GM23338 (cell line): ENCODE data around the gene PIGH. TPM values are rescaled to one million over a fixed set of nuclear protein-coding genes. Genes with fewer than 3 reads are reported as not detected.

Experiments
- ATAC-seq: fragments of 200-7000 bp; cut with Tn5 transposase; 3 replicates; pipeline ENCODE4 v1.9.1; 2020
- DNase-seq: peaks from one replicate; pipeline ENCODE4 v3.0.0-alpha.2; 2015; ENCODE audit warnings: low spot score
- H2AFZ ChIP-seq: fragments of 200-600 bp; sonication (generic); 2 replicates; pipeline ENCODE4 v1.8.0; 2016; ENCODE audit warnings: antibody characterized with exemption, mild to moderate bottlenecking, moderate library complexity
- H3F3A ChIP-seq: fragments of 200-600 bp; sonication (generic); replicated peaks from 2 replicates; pipeline ENCODE4 v1.8.0; 2017; ENCODE audit warnings: antibody characterized with exemption, mixed run types, low read depth
- H3K27ac ChIP-seq: fragments of 200-600 bp; sonication (generic); 2 replicates; pipeline ENCODE4 v1.6.1; 2016; ENCODE audit warnings: low read depth
- H3K27me3 ChIP-seq: fragments of 200-600 bp; sonication (generic); 2 replicates; pipeline ENCODE4 v1.8.0; 2016; ENCODE audit warnings: mild to moderate bottlenecking, mixed run types, moderate library complexity; ENCODE audit not compliant: insufficient read depth
- H3K36me3 ChIP-seq: fragments of 200-600 bp; sonication (generic); 2 replicates; pipeline ENCODE4 v1.8.0; 2016; ENCODE audit warnings: mild to moderate bottlenecking; ENCODE audit not compliant: insufficient read depth
- H3K4me1 ChIP-seq: fragments of 200-600 bp; sonication (generic); 2 replicates; pipeline ENCODE4 v1.8.0; 2016; ENCODE audit warnings: mild to moderate bottlenecking, moderate library complexity; ENCODE audit not compliant: insufficient read depth
- H3K4me2 ChIP-seq: fragments of 200-600 bp; sonication (generic); 2 replicates; pipeline ENCODE4 v1.7.1; 2017; ENCODE audit warnings: mixed run types
- H3K4me3 ChIP-seq: fragments of 200-600 bp; sonication (generic); 2 replicates; pipeline ENCODE4 v1.6.1; 2016; ENCODE audit warnings: mixed run types
- H3K79me2 ChIP-seq: fragments of 200-600 bp; sonication (generic); replicated peaks from 2 replicates; pipeline ENCODE4 v1.8.0; 2017; ENCODE audit warnings: mild to moderate bottlenecking; ENCODE audit not compliant: insufficient read depth
- H3K9me2 ChIP-seq: fragments of 200-600 bp; sonication (generic); 2 replicates; pipeline ENCODE4 v1.8.0; 2017; ENCODE audit not compliant: insufficient read depth
- H4K20me1 ChIP-seq: fragments of 200-600 bp; sonication (generic); replicated peaks from 2 replicates; pipeline ENCODE4 v1.8.0; 2017; ENCODE audit warnings: mild to moderate bottlenecking; ENCODE audit not compliant: insufficient read depth
- H3K27ac Mint-ChIP-seq: 2 replicates; pipeline ENCODE4 v1.8.0; 2020; ENCODE audit warnings: inconsistent platforms, mild to moderate bottlenecking, moderate library complexity, mixed read lengths
- H3K27me3 Mint-ChIP-seq: 3 replicates; pipeline ENCODE4 v1.8.0; 2022; ENCODE audit warnings: low read depth, mild to moderate bottlenecking, moderate library complexity, mixed read lengths, inconsistent platforms; ENCODE audit not compliant: insufficient read depth, poor library complexity
- H3K36me3 Mint-ChIP-seq: 3 replicates; pipeline ENCODE4 v1.8.0; 2021; ENCODE audit warnings: low read depth, mild to moderate bottlenecking, inconsistent platforms, moderate library complexity, mixed read lengths
- H3K4me1 Mint-ChIP-seq: 3 replicates; pipeline ENCODE4 v1.8.0; 2020; ENCODE audit warnings: mild to moderate bottlenecking, inconsistent platforms, mixed read lengths
- H3K4me3 Mint-ChIP-seq: 3 replicates; pipeline ENCODE4 v1.8.0; 2021; ENCODE audit warnings: moderate library complexity, mild to moderate bottlenecking, inconsistent platforms, mixed read lengths
- H3K9me3 Mint-ChIP-seq: 3 replicates; pipeline ENCODE4 v1.8.0; 2020; ENCODE audit warnings: moderate library complexity, mild to moderate bottlenecking, inconsistent platforms, mixed read lengths
- CREB1 ChIP-seq: fragments of 250-450 bp; sonication (Bioruptor Pico); IDR thresholded peaks from 2 replicates; pipeline ENCODE4 v1.5.0; 2020; ENCODE audit warnings: low read depth, mild to moderate bottlenecking, moderate library complexity
- EZH2 ChIP-seq: fragments of 200-600 bp; sonication (generic); IDR thresholded peaks from one replicate; pipeline ENCODE4 v1.8.0; 2017; ENCODE audit warnings: antibody characterized with exemption, mild to moderate bottlenecking, low read depth; ENCODE audit not compliant: unreplicated experiment
- EZH2phosphoT487 ChIP-seq: fragments of 200-600 bp; sonication (generic); IDR thresholded peaks from one replicate; pipeline ENCODE4 v1.8.1; 2018; ENCODE audit warnings: antibody characterized with exemption; ENCODE audit not compliant: unreplicated experiment
- POLR2AphosphoS5 ChIP-seq: IDR thresholded peaks from 2 replicates; pipeline ENCODE4 v1.6.1; 2016; ENCODE audit warnings: antibody characterized with exemption, low read depth
- REST ChIP-seq: IDR thresholded peaks from one replicate; pipeline ENCODE4 v1.6.1; 2018; ENCODE audit warnings: antibody characterized with exemption; ENCODE audit not compliant: unreplicated experiment
- ZNF114 ChIP-seq: fragments of 250-450 bp; sonication (Bioruptor Pico); IDR thresholded peaks from 2 replicates; pipeline ENCODE4 v1.5.0; 2020; ENCODE audit warnings: mild to moderate bottlenecking, moderate library complexity
- ZNF331 ChIP-seq: fragments of 250-450 bp; sonication (Bioruptor Pico); IDR thresholded peaks from 2 replicates; pipeline ENCODE4 v1.5.0; 2020; ENCODE audit warnings: low read depth, mild to moderate bottlenecking, moderate library complexity
- polyA plus RNA-seq: library from polyadenylated mRNA; unstranded; fragments of >200 nt; fragmentation: Nextera tagmentation; extraction: Ambion mirVana; gene quantifications from 2 replicates; pipeline ENCODE4 v1.2.1, GENCODE V29; 2016
- total RNA-seq: library from RNA; depleted of rRNA; stranded (reverse); fragments of >200 nt; shearing (Covaris generic); gene quantifications from 2 replicates; pipeline ENCODE4 v1.2.3, GENCODE V29; 2014
- TF ChIP-seq, protein P1 (sequence below): fragments of 250-450 bp; sonication (Bioruptor Pico); IDR thresholded peaks from 2 replicates; pipeline ENCODE4 v1.5.0; 2020; ENCODE audit warnings: mild to moderate bottlenecking, moderate library complexity

PIGH gene
- total and polyA plus RNA-seq, 2 experiments from 2014 or later, result 8.7 to 9.3 TPM

GRCh38 chr14:67641902-67642749, 42.1 kb upstream of the PIGH start (continued):
- TF ChIP-seq REST (no peak), CREB1 (no peak)

DNA sequence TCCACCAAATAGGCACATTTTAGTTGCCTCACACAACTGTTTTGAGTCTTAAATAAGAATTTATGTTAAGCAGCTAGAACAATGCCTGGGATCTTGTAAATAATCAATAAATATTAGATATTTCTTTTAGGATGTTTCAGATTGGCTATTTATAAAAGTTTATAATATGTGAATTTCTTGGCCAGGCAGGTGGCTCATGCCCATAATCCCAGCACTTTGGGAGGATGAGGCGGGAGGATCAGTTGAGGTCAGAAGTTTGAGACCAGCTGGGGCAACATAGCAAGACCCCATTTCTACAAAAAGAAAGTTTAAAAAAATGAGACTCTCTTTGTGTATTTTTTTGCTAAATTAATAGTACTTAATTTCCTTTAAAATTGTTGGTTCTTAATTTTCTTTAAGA, 41.4 kb upstream of the PIGH start:
- no peaks in the 10 kb centered on the region for H3K79me2 ChIP-seq
- peaks cover 24% of the 10 kb centered on the region for H4K20me1 ChIP-seq
- H3K27me3 ChIP-seq, result no peaks in the 10 kb centered on the region
- no peak overlapping the region for H2AFZ ChIP-seq
- no peak overlapping the region for H3K27ac Mint-ChIP-seq
- no peaks in the 10 kb centered on the region for H3F3A ChIP-seq
- H3K4me3 ChIP-seq, result no peak overlapping the region
- no peaks in the 10 kb centered on the region for H3K9me2 ChIP-seq
- TF ChIP-seq, protein P1, sequence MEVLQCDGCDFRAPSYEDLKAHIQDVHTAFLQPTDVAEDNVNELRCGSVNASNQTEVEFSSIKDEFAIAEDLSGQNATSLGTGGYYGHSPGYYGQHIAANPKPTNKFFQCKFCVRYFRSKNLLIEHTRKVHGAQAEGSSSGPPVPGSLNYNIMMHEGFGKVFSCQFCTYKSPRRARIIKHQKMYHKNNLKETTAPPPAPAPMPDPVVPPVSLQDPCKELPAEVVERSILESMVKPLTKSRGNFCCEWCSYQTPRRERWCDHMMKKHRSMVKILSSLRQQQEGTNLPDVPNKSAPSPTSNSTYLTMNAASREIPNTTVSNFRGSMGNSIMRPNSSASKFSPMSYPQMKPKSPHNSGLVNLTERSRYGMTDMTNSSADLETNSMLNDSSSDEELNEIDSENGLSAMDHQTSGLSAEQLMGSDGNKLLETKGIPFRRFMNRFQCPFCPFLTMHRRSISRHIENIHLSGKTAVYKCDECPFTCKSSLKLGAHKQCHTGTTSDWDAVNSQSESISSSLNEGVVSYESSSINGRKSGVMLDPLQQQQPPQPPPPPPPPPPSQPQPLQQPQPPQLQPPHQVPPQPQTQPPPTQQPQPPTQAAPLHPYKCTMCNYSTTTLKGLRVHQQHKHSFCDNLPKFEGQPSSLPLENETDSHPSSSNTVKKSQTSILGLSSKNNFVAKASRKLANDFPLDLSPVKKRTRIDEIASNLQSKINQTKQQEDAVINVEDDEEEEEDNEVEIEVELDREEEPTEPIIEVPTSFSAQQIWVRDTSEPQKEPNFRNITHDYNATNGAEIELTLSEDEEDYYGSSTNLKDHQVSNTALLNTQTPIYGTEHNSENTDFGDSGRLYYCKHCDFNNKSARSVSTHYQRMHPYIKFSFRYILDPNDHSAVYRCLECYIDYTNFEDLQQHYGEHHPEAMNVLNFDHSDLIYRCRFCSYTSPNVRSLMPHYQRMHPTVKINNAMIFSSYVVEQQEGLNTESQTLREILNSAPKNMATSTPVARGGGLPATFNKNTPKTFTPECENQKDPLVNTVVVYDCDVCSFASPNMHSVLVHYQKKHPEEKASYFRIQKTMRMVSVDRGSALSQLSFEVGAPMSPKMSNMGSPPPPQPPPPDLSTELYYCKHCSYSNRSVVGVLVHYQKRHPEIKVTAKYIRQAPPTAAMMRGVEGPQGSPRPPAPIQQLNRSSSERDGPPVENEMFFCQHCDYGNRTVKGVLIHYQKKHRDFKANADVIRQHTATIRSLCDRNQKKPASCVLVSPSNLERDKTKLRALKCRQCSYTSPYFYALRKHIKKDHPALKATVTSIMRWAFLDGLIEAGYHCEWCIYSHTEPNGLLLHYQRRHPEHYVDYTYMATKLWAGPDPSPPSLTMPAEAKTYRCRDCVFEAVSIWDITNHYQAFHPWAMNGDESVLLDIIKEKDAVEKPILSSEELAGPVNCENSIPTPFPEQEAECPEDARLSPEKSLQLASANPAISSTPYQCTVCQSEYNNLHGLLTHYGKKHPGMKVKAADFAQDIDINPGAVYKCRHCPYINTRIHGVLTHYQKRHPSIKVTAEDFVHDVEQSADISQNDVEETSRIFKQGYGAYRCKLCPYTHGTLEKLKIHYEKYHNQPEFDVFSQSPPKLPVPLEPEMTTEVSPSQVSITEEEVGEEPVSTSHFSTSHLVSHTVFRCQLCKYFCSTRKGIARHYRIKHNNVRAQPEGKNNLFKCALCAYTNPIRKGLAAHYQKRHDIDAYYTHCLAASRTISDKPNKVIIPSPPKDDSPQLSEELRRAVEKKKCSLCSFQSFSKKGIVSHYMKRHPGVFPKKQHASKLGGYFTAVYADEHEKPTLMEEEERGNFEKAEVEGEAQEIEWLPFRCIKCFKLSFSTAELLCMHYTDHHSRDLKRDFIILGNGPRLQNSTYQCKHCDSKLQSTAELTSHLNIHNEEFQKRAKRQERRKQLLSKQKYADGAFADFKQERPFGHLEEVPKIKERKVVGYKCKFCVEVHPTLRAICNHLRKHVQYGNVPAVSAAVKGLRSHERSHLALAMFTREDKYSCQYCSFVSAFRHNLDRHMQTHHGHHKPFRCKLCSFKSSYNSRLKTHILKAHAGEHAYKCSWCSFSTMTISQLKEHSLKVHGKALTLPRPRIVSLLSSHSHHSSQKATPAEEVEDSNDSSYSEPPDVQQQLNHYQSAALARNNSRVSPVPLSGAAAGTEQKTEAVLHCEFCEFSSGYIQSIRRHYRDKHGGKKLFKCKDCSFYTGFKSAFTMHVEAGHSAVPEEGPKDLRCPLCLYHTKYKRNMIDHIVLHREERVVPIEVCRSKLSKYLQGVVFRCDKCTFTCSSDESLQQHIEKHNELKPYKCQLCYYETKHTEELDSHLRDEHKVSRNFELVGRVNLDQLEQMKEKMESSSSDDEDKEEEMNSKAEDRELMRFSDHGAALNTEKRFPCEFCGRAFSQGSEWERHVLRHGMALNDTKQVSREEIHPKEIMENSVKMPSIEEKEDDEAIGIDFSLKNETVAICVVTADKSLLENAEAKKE (CRISPR knock-in tag), result no peak
- no peak for TF ChIP-seq EZH2phosphoT487
- no peak for TF ChIP-seq POLR2AphosphoS5
- no peak for TF ChIP-seq ZNF331 (CRISPR knock-in tag)
- no peak for TF ChIP-seq ZNF114 (CRISPR knock-in tag)
- no peak for TF ChIP-seq EZH2
- H3K9me3 Mint-ChIP-seq, result no peaks in the 10 kb centered on the region
- peaks cover 3% of the 10 kb centered on the region for H3K27me3 Mint-ChIP-seq
- H3K36me3 ChIP-seq, result peaks cover 7% of the 10 kb centered on the region
- DNase-seq (no peak), ATAC-seq (no peak)
- no peak overlapping the region for H3K27ac ChIP-seq
- peaks cover 6% of the 10 kb centered on the region; the same call in 2 of the 3 replicates for H3K36me3 Mint-ChIP-seq
- no peaks in the 10 kb centered on the region for H3K4me1 Mint-ChIP-seq
- no peaks in the 10 kb centered on the region for H3K4me1 ChIP-seq
- no peak overlapping the region for H3K4me3 Mint-ChIP-seq
- H3K4me2 ChIP-seq, result no peak overlapping the region
